ENCODE measurements around the gene NAA35. TPM values are rescaled to one million over a fixed set of nuclear protein-coding genes. Genes with fewer than 3 reads are reported as not detected.

Gene NAA35
- total RNA-seq, 2 experiments from 2014 or later = 24.1 to 26.2 TPM

DNA sequence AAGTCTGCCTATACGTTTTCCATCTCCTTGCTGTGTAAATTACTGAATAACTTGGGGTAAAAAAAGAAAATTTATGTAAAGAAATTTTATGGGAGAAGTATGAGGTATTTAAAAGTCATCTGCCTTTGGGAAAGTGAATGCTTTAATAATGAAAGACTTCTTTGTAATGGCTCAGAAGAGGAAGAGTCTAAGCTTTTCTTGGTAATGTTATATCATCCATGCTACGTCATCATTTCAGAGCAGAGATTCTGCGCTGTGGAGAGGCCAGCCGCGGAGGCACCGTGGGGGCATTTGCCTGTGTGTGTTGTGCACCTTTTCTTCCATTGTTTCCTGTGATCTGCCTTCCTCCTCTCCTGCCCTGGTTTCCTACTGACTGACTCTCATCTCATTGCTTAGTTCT lies 80.2 kb downstream of the NAA35 start:
- Mint-ChIP-seq H3K36me3 (peaks cover 45% of the 10 kb centered on the region), H3K4me3 (no peak overlapping the region), H3K9me3 (peaks cover 1% of the 10 kb centered on the region), H3K27ac (no peak overlapping the region), H3K27me3 (no peaks in the 10 kb centered on the region), H3K4me1 (peaks cover 16% of the 10 kb centered on the region)
- ATAC-seq (ENCODE audit: low read depth) (no peak), DNase-seq (no peak)
- POLR2A ChIA-PET = no interaction called here

DNA sequence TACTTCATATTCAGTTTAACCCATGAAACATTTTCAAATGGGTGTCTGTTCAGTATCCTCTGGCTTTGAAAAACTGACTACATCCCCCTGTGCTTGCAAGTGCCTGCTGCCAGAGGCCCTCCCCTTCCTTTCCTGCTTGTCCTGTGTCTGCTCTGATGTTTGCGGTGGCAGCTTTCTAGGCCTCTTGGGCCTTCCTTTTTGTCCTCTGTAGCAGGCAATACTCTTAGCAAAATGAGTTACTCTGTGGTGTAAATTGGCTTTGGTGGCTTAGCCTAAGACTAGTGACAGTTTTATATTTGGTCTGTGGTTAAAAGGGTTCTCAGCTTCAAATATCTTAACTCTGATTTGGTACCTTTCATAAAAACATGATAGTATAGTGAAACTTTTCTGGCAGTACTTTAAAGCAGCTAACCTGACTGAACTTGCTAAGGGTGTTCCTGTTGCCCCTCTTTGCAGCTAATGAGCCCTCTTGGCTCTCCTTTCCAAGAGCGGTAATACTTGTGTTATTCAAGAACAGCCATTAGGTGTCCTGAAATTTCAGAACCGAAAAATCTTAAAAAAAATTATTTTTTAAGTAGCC lies 81.8 kb downstream of the NAA35 start:
- POLR2A ChIA-PET = interaction anchor here (0.8 to 1.2 kb wide), 2 partner anchors 9 to 81 kb away, joined by 3 to 7 read pairs; no protein-coding TSS in a partner anchor
- peaks cover 16% of the 10 kb centered on the region for H3K4me1 Mint-ChIP-seq
- peaks cover 46% of the 10 kb centered on the region for H3K36me3 Mint-ChIP-seq
- peak overlapping the region; percentile 92 for H3K27ac Mint-ChIP-seq
- peak; percentile 45 for DNase-seq
- ATAC-seq (ENCODE audit: low read depth) = peak; percentile 99
- H3K9me3 Mint-ChIP-seq = peaks cover 1% of the 10 kb centered on the region
- no peaks in the 10 kb centered on the region for H3K27me3 Mint-ChIP-seq
- H3K4me3 Mint-ChIP-seq = peak overlapping the region; percentile 57

DNA sequence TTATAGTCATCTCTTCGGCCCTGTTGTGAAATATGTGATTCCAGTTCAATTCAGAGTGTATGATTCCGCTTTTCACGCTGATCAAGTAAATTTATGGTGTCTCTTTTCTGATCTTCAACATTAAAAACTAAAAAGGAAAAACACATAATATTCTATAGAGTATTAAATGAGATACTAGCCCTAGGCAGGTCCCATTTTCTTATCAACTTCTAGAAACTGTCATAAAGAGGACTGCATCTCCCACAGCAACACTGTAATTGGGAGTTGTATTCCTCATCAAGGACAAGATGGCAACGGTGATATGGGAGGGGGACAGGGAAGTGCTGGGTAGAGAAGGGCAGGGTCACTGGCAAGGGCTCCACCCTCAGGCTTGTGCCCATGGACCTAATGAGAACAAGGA lies 86.8 kb downstream of the NAA35 start:
- Mint-ChIP-seq H3K9me3 (peaks cover 1% of the 10 kb centered on the region), H3K36me3 (peaks cover 33% of the 10 kb centered on the region)

DNA sequence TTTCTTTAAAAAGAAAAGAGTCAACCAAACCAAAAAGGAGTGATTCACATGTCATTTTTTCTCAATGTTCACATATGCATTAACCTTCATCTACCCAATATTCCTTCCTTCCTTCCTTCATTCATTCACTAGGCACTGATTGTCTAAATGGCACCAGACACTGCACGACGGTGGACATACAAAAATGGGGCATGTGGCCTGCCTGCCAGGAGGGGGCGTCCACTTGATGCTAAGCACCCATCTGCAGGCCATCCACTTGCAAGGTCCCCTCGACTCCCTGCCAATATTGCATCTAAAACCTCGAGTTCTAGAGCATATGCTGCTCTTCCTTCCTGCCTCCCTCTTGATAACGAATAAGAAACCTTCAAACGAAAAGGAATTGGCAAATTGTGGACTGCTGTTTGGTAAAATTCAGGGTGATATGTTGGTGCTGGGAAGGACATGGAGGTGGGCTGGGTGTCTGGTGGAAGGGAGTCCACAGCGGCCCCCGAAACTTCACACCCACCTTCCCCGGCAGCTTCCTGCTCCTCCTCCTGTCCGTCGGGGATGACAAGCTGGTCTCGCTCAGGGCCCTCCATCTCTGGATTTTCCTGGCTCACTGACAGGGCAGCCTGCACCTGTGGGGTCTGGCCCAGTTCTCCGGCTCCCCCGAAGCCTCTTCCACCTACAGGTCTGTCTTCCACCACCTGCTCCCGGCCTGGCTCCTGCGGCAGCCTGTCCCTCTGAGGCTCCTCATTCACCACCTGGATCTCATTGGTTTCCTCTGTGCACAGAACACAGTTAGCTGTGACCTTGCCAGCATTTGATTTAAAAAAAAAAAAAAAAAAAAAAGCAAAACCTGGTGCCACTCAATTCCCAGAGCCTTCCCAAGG lies 94.2 kb downstream of the NAA35 start:
- ATAC-seq (ENCODE audit: low read depth) (no peak), DNase-seq (no peak)
- Mint-ChIP-seq H3K27me3 (no peaks in the 10 kb centered on the region), H3K4me1 (peaks cover 2% of the 10 kb centered on the region), H3K9me3 (no peaks in the 10 kb centered on the region), H3K36me3 (peaks cover 4% of the 10 kb centered on the region), H3K4me3 (no peak overlapping the region), H3K27ac (no peak overlapping the region)
- POLR2A ChIA-PET = no interaction called here

More for the DNA sequence above, 86.8 kb downstream of the NAA35 start:
- DNase-seq (no peak), ATAC-seq (ENCODE audit: low read depth) (no peak)
- POLR2A ChIA-PET = no interaction called here
- peaks cover 4% of the 10 kb centered on the region for H3K4me1 Mint-ChIP-seq
- no peaks in the 10 kb centered on the region for H3K27me3 Mint-ChIP-seq
- H3K27ac Mint-ChIP-seq = no peak overlapping the region
- H3K4me3 Mint-ChIP-seq = no peak overlapping the region

DNA sequence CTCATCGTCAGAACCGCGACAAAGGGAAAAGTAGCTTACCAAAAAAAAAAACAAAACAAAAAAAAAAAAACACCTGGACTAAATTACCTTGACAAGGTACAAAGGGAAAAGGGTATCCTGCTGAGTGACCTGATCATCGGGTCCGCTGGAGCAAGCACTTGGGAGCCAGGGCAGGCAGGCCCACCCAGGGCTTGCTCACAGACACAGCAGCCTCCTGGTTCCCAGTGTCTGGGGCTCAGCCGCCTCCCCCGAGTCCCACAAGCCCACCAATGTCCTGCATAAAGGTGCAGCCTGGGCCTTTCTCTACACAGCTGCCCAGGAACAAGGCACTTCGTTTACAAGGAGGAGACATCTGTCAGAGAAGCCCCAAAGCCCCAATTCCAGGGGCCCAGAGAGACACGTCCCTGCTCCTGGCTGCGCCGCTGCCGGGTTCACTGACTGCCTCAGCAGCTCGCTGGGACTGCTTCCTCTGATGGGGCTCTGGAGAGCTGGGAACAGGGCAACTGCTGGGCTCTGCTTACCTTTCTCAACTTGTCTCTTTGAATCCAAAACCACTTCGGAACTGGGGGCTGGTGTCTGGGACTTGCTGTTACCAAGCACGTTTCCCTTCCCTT lies 95.0 kb downstream of the NAA35 start:
- ATAC-seq (ENCODE audit: low read depth) = no peak
- POLR2A ChIA-PET = no interaction called here
- H3K27me3 Mint-ChIP-seq = no peaks in the 10 kb centered on the region
- DNase-seq = no peak
- peaks cover 4% of the 10 kb centered on the region for H3K36me3 Mint-ChIP-seq
- no peaks in the 10 kb centered on the region for H3K9me3 Mint-ChIP-seq
- no peak overlapping the region for H3K27ac Mint-ChIP-seq
- H3K4me1 Mint-ChIP-seq = peaks cover 2% of the 10 kb centered on the region
- no peak overlapping the region for H3K4me3 Mint-ChIP-seq

DNA sequence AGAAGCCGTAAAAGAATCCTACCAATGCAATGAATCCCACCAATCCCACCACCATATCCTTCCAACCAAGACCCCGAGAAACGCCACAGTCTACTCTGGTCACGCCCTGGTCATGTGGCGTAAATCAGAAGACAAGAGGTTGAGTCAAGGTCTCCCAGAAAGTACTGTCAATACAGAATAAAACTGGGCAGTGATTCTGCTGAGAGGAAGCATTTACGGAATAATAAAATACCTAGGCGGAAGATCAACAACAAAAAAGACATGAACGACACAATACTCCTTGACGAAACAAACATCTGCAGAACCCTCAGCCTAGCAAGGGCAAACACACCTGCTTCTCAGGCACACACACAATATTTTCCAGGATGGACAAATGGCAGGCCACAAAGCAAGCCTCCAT lies 95.6 kb downstream of the NAA35 start:
- H3K4me3 Mint-ChIP-seq = no peak overlapping the region
- no peak overlapping the region for H3K27ac Mint-ChIP-seq
- POLR2A ChIA-PET = no interaction called here
- H3K27me3 Mint-ChIP-seq = no peaks in the 10 kb centered on the region
- no peak for DNase-seq
- peaks cover 2% of the 10 kb centered on the region for H3K4me1 Mint-ChIP-seq
- ATAC-seq (ENCODE audit: low read depth) = no peak
- no peaks in the 10 kb centered on the region for H3K9me3 Mint-ChIP-seq
- H3K36me3 Mint-ChIP-seq = peaks cover 4% of the 10 kb centered on the region

DNA sequence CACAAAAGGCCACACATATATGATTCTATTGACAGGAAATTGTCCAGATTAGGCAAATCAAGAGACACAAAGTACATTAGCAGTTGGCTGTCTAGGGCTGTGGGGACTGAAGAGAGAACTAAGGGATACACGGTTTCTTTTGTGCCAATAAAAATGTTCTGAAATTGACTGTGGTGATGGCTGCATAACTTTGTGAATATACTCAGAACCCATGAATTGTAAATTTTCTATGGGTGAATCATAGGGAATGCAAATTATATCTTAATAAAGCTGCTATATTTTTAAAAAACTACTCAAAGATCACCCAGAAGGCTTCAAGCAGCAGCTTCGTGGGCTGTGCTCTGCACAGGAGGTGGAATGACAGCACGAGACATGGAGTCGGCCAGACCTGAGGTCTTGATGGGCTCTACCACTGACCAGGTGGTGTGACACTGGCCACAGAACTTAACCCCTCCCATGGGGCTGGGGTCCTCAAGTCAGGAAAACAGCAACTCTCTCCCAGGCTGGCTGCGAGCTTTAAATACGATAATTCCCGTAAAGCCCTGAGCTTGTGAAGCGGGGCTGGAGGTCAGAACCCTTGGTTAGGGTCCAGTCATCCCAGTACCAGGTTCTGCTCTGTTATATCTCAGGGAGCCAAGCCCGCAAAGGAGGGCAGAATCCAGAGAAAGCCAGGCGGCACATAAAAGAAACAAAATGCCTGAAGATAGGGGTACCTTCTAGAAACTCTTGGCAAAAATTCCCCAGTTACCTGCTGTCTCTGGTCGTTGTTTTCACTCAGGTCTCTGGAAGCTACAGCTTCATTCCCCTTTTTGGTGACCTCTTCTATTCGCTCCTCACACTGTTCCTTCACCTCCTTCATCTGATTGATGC lies 99.3 kb downstream of the NAA35 start:
- no peaks in the 10 kb centered on the region for H3K9me3 Mint-ChIP-seq
- ATAC-seq (ENCODE audit: low read depth) = no peak
- POLR2A ChIA-PET = no interaction called here
- H3K27ac Mint-ChIP-seq = no peak overlapping the region
- no peaks in the 10 kb centered on the region for H3K4me1 Mint-ChIP-seq
- no peak overlapping the region for H3K4me3 Mint-ChIP-seq
- H3K36me3 Mint-ChIP-seq = peaks cover 3% of the 10 kb centered on the region
- no peaks in the 10 kb centered on the region for H3K27me3 Mint-ChIP-seq
- DNase-seq = no peak

DNA sequence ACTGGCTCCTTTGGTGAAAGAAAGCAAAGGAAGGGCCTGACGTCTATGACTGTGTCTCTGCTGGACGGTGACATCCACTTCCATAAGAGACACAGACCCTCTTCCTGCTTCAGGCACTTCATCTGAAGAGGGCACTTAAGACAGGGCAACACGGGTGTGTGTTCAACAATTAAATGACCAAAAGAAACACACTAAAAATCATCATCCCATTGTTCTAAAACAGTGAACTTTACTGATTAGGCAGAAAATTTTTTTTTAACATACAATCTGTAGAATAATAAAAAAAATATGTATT lies 99.9 kb downstream of the NAA35 start:
- H3K4me1 Mint-ChIP-seq = no peaks in the 10 kb centered on the region
- H3K9me3 Mint-ChIP-seq = no peaks in the 10 kb centered on the region
- POLR2A ChIA-PET = no interaction called here
- peaks cover 3% of the 10 kb centered on the region for H3K36me3 Mint-ChIP-seq
- no peak for ATAC-seq (ENCODE audit: low read depth)
- H3K27ac Mint-ChIP-seq = no peak overlapping the region
- DNase-seq = no peak
- H3K27me3 Mint-ChIP-seq = no peaks in the 10 kb centered on the region
- H3K4me3 Mint-ChIP-seq = no peak overlapping the region

DNA sequence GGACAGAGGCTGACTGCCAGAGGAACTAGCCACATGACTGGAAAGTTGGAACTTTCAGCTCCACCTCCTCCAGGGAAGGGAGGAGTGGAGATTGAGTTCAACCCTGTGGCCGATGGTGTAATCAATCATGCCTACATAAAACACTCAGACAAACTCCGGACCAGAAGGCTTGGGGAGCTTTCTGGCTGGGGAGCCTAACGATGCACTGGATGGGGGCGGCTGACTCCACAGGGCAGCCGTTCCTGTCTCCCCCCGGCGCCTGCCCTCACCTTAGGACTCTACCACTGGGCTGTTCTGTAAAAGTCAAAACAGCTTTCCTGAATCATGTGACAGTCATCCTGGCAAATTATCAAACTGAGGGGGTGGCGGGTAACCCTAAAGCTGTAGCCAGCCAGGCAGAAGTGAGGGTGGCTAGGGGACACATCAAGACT lies 100.4 kb downstream of the NAA35 start:
- Mint-ChIP-seq H3K27me3 (no peaks in the 10 kb centered on the region), H3K9me3 (no peaks in the 10 kb centered on the region), H3K4me3 (no peak overlapping the region), H3K4me1 (no peaks in the 10 kb centered on the region), H3K27ac (no peak overlapping the region), H3K36me3 (peaks cover 3% of the 10 kb centered on the region)
- DNase-seq = no peak
- POLR2A ChIA-PET = no interaction called here
- no peak for ATAC-seq (ENCODE audit: low read depth)

DNA sequence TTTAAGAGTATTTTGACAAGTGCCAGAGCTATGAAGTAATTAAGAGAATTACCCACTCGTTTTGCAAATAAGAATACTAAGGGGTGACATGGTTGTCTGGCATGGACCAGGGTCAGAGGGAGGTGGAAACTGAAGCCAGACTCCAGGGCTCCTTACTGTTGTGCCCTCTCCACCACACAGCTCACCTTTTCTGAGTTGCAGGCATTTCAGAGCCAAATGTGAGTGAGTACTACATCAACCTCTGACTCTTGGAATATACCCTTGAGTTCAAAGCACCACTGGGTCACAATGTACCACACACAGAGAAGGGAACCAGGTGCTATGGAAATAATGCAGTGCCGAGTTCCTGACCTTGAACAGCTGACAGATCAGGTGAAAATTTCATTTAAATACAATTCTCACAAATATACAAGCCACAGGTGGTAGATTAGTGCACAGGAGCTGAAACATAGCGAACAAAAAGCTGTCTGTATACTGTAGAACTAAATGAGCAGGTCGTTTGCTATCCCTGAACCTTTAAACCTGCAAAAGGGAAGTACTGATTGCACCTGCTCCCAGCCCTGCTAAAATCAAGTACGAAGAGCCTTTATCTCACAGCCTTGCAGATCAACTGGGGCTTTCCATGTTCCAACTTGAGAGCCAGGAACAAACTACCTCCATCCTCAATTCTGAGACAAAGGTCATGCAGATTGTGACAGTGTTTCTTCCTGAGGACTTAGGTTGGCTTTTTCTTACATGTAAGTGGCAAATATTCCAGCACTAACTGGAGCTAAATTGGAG lies 101.4 kb downstream of the NAA35 start:
- Mint-ChIP-seq H3K27ac (no peak overlapping the region), H3K27me3 (no peaks in the 10 kb centered on the region), H3K9me3 (no peaks in the 10 kb centered on the region), H3K4me1 (no peaks in the 10 kb centered on the region), H3K4me3 (no peak overlapping the region), H3K36me3 (no peaks in the 10 kb centered on the region)
- DNase-seq (no peak), ATAC-seq (ENCODE audit: low read depth) (no peak)
- POLR2A ChIA-PET = no interaction called here

DNA sequence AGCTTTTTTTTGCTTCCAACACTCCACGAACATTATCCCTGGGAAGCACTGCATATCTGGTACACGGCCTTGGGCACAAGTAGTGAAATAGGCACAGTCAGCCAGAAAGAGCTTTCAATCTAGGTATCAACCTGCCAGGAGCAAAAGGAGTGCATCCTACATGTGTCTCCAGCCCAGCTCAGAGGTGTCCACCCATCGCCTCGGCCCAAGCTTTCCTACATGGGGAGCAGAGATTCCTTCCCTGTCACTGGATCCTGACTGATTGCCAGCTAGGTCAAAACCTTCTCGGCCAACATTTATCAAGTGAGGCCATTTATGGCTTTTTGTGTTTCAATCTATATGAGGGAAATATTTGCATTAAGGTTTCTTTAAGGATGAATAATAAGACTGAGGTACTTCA lies 102.6 kb downstream of the NAA35 start:
- no peak for ATAC-seq (ENCODE audit: low read depth)
- no peak overlapping the region for H3K4me3 Mint-ChIP-seq

DNA sequence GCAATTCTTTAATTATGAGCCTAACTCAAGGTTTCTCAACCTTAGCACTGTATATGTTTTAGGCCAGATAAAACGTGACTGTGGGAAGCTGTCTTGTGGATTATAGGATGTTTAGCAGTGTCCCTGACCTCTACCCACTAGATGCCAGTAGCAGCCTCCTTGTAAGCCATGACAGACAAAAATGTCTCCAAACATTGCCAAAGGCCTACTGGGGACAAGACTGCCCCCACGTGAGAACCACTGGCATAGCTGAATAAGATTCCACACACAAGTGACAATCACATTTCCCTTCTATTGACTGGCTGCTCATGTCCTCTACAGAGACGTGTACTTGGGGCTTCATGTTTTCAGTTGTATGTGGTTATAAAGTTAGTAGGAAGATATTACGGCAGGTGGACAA lies 103.1 kb downstream of the NAA35 start:
- peaks cover 4% of the 10 kb centered on the region for H3K27me3 Mint-ChIP-seq
- DNase-seq = no peak
- POLR2A ChIA-PET = no interaction called here

More for the DNA sequence above, 102.6 kb downstream of the NAA35 start:
- Mint-ChIP-seq H3K9me3 (no peaks in the 10 kb centered on the region), H3K4me1 (no peaks in the 10 kb centered on the region), H3K27ac (no peak overlapping the region), H3K36me3 (no peaks in the 10 kb centered on the region), H3K27me3 (peaks cover 2% of the 10 kb centered on the region)
- DNase-seq = no peak
- POLR2A ChIA-PET = no interaction called here

DNA sequence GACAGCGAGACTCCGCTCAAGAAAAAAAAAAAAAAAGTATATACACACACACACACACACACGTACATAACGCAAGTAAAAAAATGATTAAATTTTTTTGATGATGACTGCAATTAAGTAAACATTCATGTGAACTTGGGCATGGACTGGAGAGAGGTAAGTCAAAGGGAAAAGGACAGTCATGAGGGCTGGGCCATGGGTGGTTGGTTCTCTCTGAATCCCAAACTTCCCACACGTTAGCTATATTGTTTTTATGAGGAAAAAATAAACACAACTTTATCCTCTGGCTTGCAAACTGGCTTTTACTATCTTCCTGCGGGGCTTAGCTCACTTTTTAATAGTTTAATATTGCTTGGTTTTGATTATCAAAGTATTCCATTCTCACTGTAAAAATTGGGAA lies 104.7 kb downstream of the NAA35 start:
- ATAC-seq (ENCODE audit: low read depth) (no peak), DNase-seq (no peak)
- Mint-ChIP-seq H3K27ac (no peak overlapping the region), H3K4me3 (no peak overlapping the region), H3K27me3 (peaks cover 7% of the 10 kb centered on the region), H3K9me3 (no peaks in the 10 kb centered on the region), H3K4me1 (no peaks in the 10 kb centered on the region), H3K36me3 (no peaks in the 10 kb centered on the region)
- POLR2A ChIA-PET = no interaction called here

More for the DNA sequence above, 103.1 kb downstream of the NAA35 start:
- no peak for ATAC-seq (ENCODE audit: low read depth)
- Mint-ChIP-seq H3K36me3 (no peaks in the 10 kb centered on the region), H3K4me3 (no peak overlapping the region), H3K4me1 (no peaks in the 10 kb centered on the region), H3K9me3 (no peaks in the 10 kb centered on the region), H3K27ac (no peak overlapping the region)

Measured in activated naive CD8-positive, alpha-beta T cell treated with anti-CD3 and anti-CD28 coated beads, Interleukin-2, amount 10 ng/mL, durations not matched to agents 7 days and 5 days (primary cell).